B cell (primary cell): ENCODE results near the gene PCDHGA8. TPM values are rescaled to one million over a fixed set of nuclear protein-coding genes. Genes with fewer than 3 reads are reported as not detected.

ENCODE experiments used
- ATAC-seq: fragments of 200-7000 bp; cut with Tn5 transposase; one replicate; pipeline ENCODE4 v1.10.0; 2021; ENCODE audit warnings: low read depth, mild to moderate bottlenecking, moderate number of reproducible peaks, moderate library complexity
- CTCF ChIA-PET: fragments of 350-600 bp; sonication (Branson Sonifier 250); formaldehyde crosslinking; loops from one replicate; lab custom pipeline; 2021; ENCODE audit warnings: antibody characterized with exemption, inconsistent platforms; lab: Charles Lee
- POLR2A ChIA-PET: fragments of 350-600 bp; sonication (Branson Sonifier 250); formaldehyde crosslinking; loops from one replicate; lab custom pipeline; 2021; ENCODE audit warnings: antibody characterized with exemption; lab: Charles Lee
- DNase-seq: peaks from one replicate; pipeline ENCODE4 v3.0.0; 2013
- H2AFZ ChIP-seq: 2 replicates; pipeline ENCODE4 v1.6.1; 2012; ENCODE audit warnings: mild to moderate bottlenecking, low read depth, low read length; ENCODE audit not compliant: insufficient read depth, poor library complexity, severe bottlenecking
- H3K27ac ChIP-seq, 2 donors: 1 replicate in 1 of 2; 2 replicates in 1 of 2; pipeline ENCODE4 v1.5.1; 2012 to 2013; ENCODE audit warnings: low read length in 2 of 2, mild to moderate bottlenecking in 2 of 2, moderate library complexity in 1 of 2
- H3K27me3 ChIP-seq, 4 experiments: fragments of 200-600 bp in 1 of 4; sonication (generic) in 1 of 4; replicated peaks in 1 of 4; 1 replicate in 2 of 4; 2 replicates in 2 of 4; pipeline versions ENCODE4 v1.6.1 to v1.7.0; 2013 to 2016; ENCODE audit warnings: low read length in 3 of 4, mild to moderate bottlenecking in 2 of 4, mixed read lengths in 1 of 4, moderate library complexity in 1 of 4; ENCODE audit not compliant: insufficient read depth in 4 of 4, control insufficient read depth in 3 of 4; ENCODE audit errors: control extremely low read depth in 1 of 4
- H3K36me3 ChIP-seq, 2 experiments: replicated peaks in 1 of 2; 1 replicate in 1 of 2; 2 replicates in 1 of 2; pipeline versions ENCODE4 v1.6.1 to v1.7.1; 2013; ENCODE audit warnings: low read length in 1 of 2; ENCODE audit not compliant: insufficient read depth in 2 of 2, control insufficient read depth in 1 of 2; ENCODE audit errors: control extremely low read depth in 1 of 2, extremely low read depth in 1 of 2
- H3K4me1 ChIP-seq, 2 donors: fragments of 200-600 bp in 1 of 2; sonication (generic) in 1 of 2; 1 replicate in 1 of 2; 2 replicates in 1 of 2; pipeline versions ENCODE4 v1.5.1 to v1.6.1; 2013 to 2017; ENCODE audit warnings: low read length in 2 of 2; ENCODE audit not compliant: control insufficient read depth in 2 of 2, insufficient read depth in 2 of 2
- H3K4me2 ChIP-seq: replicated peaks from 2 replicates; pipeline ENCODE3; 2012; ENCODE audit warnings: mild to moderate bottlenecking, low read depth, low read length; ENCODE audit not compliant: poor library complexity, severe bottlenecking
- H3K4me3 ChIP-seq, 5 experiments: fragments of 200-600 bp in 1 of 5; sonication (generic) in 1 of 5; 1 replicate in 3 of 5; 2 replicates in 2 of 5; pipeline versions ENCODE4 v1.5.1 to v1.7.0; 2011 to 2016; ENCODE audit warnings: low read length in 4 of 5, mild to moderate bottlenecking in 4 of 5, low read depth in 2 of 5, control low read depth in 1 of 5, moderate library complexity in 1 of 5; ENCODE audit not compliant: insufficient read depth in 1 of 5; ENCODE audit errors: control extremely low read depth in 1 of 5, extremely low read depth in 1 of 5
- H3K79me2 ChIP-seq: fragments of 200-600 bp; sonication (generic); one replicate; pipeline ENCODE4 v1.6.0; 2016; ENCODE audit warnings: low read length; ENCODE audit not compliant: control insufficient read depth, insufficient read depth
- H3K9ac ChIP-seq: fragments of 200-600 bp; sonication (generic); 2 replicates; pipeline ENCODE4 v1.6.1; 2017; ENCODE audit warnings: mild to moderate bottlenecking, low read length, moderate library complexity
- H3K9me3 ChIP-seq, 3 donors: one replicate each; pipeline versions ENCODE4 v1.6.1 to v1.7.1; 2013; ENCODE audit warnings: low read length in 2 of 3; ENCODE audit not compliant: control insufficient read depth in 2 of 3, insufficient read depth in 1 of 3; ENCODE audit errors: control extremely low read depth in 1 of 3
- H4K20me1 ChIP-seq: 2 replicates; pipeline ENCODE4 v1.6.0; 2012; ENCODE audit warnings: mild to moderate bottlenecking, low read length; ENCODE audit not compliant: insufficient read depth, control insufficient read depth, poor library complexity, severe bottlenecking
- H3K27ac Mint-ChIP-seq: one replicate; pipeline ENCODE4 v1.8.0; 2021; ENCODE audit warnings: mixed read lengths
- H3K27me3 Mint-ChIP-seq: one replicate; pipeline ENCODE4 v1.8.0; 2021; ENCODE audit warnings: mixed read lengths
- H3K4me1 Mint-ChIP-seq: one replicate; pipeline ENCODE4 v1.8.0; 2021; ENCODE audit warnings: mixed read lengths
- H3K4me3 Mint-ChIP-seq: one replicate; pipeline ENCODE4 v1.8.0; 2021; ENCODE audit warnings: mixed read lengths
- H3K9me3 Mint-ChIP-seq: one replicate; pipeline ENCODE4 v1.8.0; 2022; ENCODE audit warnings: mixed read lengths; ENCODE audit not compliant: insufficient read depth
- CTCF ChIP-seq: fragments of 200-600 bp; IDR thresholded peaks from one replicate; pipeline ENCODE4 v1.8.0; 2022; ENCODE audit warnings: antibody characterized with exemption, mild to moderate bottlenecking
- EZH2 ChIP-seq: IDR thresholded peaks from 2 replicates; pipeline ENCODE4 v1.6.1; 2012; ENCODE audit warnings: borderline replicate concordance, low read depth, mild to moderate bottlenecking, moderate library complexity, low read length; ENCODE audit not compliant: insufficient read depth, poor library complexity, severe bottlenecking
- WGBS: methylation state at CpG from one replicate; pipeline ENCODE4 v1.1.5; 2013; ENCODE audit warnings: missing lambda C conversion rate; ENCODE audit not compliant: insufficient coverage; 5-methylcytosine and 5-hydroxymethylcytosine counted together
- intact Hi-C: fragments of 100-400 bp; cut with micrococcal nuclease; formaldehyde crosslinking; loops from one replicate; pipeline ENCODE4 v1.10.0; 2022
- polyA plus RNA-seq: library from polyadenylated mRNA; depleted of rRNA; stranded (reverse); fragments of >200 nt; gene quantifications from 2 replicates; pipeline ENCODE4 v1.2.3, GENCODE V29; 2012
- total RNA-seq, 2 donors: library from RNA; stranded (reverse); fragments of 120-200 nt in 1 of 2; gene quantifications; 1 replicate in 1 of 2; 2 replicates in 1 of 2; pipeline versions ENCODE4 v1.2.3 to v1.2.4, GENCODE V29; 2013 to 2022

PCDHGA8 gene
- total and polyA plus RNA-seq, 2 donors (not counting 1 experiment from before 2014, with no cell fraction given): 0.21 to 1.2 TPM

- Histone ChIP-seq H4K20me1 (no peaks in the 10 kb centered on the region), H3K27me3 (peaks cover 0 to 58% (median 29%) of the 10 kb centered on the region in 4 experiments)
- WGBS: 44% methylated on average over 24 of the region's 36 CpGs
Measured at GRCh38 chr5:141351591-141351990, 40.8 kb upstream of the PCDHGA8 start.

More at GRCh38 chr5:141351591-141351990, 40.8 kb upstream of the PCDHGA8 start:
- intact Hi-C loops: no loop called here
- TF ChIP-seq CTCF (no peak), EZH2 (no peak)
- ChIA-PET POLR2A (no interaction called here), CTCF (no interaction called here)
- no peak overlapping the region for H3K4me3 Mint-ChIP-seq
- H3K9me3 Mint-ChIP-seq: peaks cover 10% of the 10 kb centered on the region
- no peaks in the 10 kb centered on the region for H3K79me2 ChIP-seq
- no peak overlapping the region for H3K9ac ChIP-seq
- peaks cover 3% of the 10 kb centered on the region for H3K4me1 Mint-ChIP-seq
- no peak overlapping the region for H3K27ac Mint-ChIP-seq
- H3K4me3 ChIP-seq: no peak overlapping the region
- H3K4me2 ChIP-seq: no peak overlapping the region
- H3K9me3 ChIP-seq: peaks cover 2 to 48% (median 24%) of the 10 kb centered on the region in 3 donors
- no peaks in the 10 kb centered on the region for H3K4me1 ChIP-seq
- no peak overlapping the region for H3K27ac ChIP-seq
- H3K36me3 ChIP-seq: no peaks in the 10 kb centered on the region
- H2AFZ ChIP-seq: no peak overlapping the region
- H3K27me3 Mint-ChIP-seq: peaks cover 60% of the 10 kb centered on the region
- DNase-seq: no peak
- ATAC-seq: no peak
